ENCODE measurements around the gene ZNF417. TPM values are rescaled to one million over a fixed set of nuclear protein-coding genes. Genes with fewer than 3 reads are reported as not detected.
A peak's percentile ranks its signal among the peaks of the same experiment; 100 is the strongest.
"Not testable (repeated sequence)": the region's sequence is repeated elsewhere in the genome, so short reads cannot be mapped to it uniquely, and the experiment has no call there.

Gene ZNF417
- total RNA-seq, 2 experiments from 2014 or later, result 11.8 to 12.1 TPM

- H3K4me3 Mint-ChIP-seq, result peak overlapping the region; percentile 99
- peak overlapping the region; percentile 94 for H3K27ac Mint-ChIP-seq
- H3K36me3 Mint-ChIP-seq (ENCODE audit: low read depth), result peaks cover 52% of the 10 kb centered on the region
- peaks cover 21% of the 10 kb centered on the region for H3K9me3 Mint-ChIP-seq
- H3K4me1 Mint-ChIP-seq (ENCODE audit: low read depth), result peaks cover 26% of the 10 kb centered on the region
- intact Hi-C loops (cut with micrococcal nuclease), result no loop called here
- no peaks in the 10 kb centered on the region for H3K27me3 Mint-ChIP-seq
- ChIA-PET POLR2A (interaction anchor here (0.6 to 2.0 kb wide), 8 partner anchors 9 to 160 kb away, joined by 3 to 8 read pairs (median 5); partner anchors contain the start of genes ZNF256 and ZNF417), CTCF (interaction anchor here (0.9 to 1.2 kb wide), 2 partner anchors 10 to 15 kb away, joined by 3 to 4 read pairs; no protein-coding TSS in a partner anchor)
- DNase-seq (no peak), ATAC-seq (no peak)
- TF ChIP-seq, protein P1, sequence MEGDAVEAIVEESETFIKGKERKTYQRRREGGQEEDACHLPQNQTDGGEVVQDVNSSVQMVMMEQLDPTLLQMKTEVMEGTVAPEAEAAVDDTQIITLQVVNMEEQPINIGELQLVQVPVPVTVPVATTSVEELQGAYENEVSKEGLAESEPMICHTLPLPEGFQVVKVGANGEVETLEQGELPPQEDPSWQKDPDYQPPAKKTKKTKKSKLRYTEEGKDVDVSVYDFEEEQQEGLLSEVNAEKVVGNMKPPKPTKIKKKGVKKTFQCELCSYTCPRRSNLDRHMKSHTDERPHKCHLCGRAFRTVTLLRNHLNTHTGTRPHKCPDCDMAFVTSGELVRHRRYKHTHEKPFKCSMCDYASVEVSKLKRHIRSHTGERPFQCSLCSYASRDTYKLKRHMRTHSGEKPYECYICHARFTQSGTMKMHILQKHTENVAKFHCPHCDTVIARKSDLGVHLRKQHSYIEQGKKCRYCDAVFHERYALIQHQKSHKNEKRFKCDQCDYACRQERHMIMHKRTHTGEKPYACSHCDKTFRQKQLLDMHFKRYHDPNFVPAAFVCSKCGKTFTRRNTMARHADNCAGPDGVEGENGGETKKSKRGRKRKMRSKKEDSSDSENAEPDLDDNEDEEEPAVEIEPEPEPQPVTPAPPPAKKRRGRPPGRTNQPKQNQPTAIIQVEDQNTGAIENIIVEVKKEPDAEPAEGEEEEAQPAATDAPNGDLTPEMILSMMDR (IDR thresholded peaks at IDR 0.05), result no peak
Observed at GRCh38 chr19:57888107-57888559, 28.3 kb downstream of the ZNF417 start.

GRCh38 chr19:57887195-57887941, 29.0 kb downstream of the ZNF417 start:
- peak overlapping the region; percentile 99 for H3K4me3 Mint-ChIP-seq
- peaks cover 24% of the 10 kb centered on the region for H3K9me3 Mint-ChIP-seq
- peaks cover 29% of the 10 kb centered on the region for H3K4me1 Mint-ChIP-seq (ENCODE audit: low read depth)
- no peak for ATAC-seq
- TF ChIP-seq, protein P1 (IDR thresholded peaks at IDR 0.05), result no peak
- H3K27ac Mint-ChIP-seq, result peak overlapping the region; percentile 94
- DNase-seq, result no peak
- ChIA-PET POLR2A (interaction anchor here (0.6 to 2.0 kb wide), 8 partner anchors 10 to 557 kb away, joined by 3 to 8 read pairs (median 4); partner anchors contain the start of gene ZNF417), CTCF (interaction anchor here (0.9 to 1.5 kb wide), 3 partner anchors 9 to 26 kb away, joined by 3 to 4 read pairs (median 3); no protein-coding TSS in a partner anchor)
- intact Hi-C loops (cut with micrococcal nuclease), result no loop called here
- peaks cover 60% of the 10 kb centered on the region for H3K36me3 Mint-ChIP-seq (ENCODE audit: low read depth)
- no peaks in the 10 kb centered on the region for H3K27me3 Mint-ChIP-seq

DNA sequence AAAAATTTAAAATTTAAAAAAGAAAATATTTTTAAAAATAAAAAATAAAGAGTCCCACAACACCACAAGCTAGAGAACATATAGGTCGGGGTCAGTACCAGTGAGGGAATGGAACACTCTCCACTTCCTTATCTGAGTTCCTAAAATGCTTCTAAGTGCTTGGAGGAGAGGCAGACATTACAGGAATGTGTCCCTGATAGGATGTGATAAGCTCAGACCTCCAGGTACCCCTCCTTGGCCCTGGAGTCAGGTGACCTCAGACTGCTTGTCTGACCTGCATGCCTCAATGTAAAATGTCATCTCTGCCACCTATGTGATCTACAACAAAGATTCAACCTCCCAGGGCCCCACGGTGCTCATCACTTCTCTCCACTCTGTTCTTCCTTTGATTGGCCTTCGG, 30.3 kb downstream of the ZNF417 start:
- TF ChIP-seq, protein P1 (IDR thresholded peaks at IDR 0.05), result no peak
- Mint-ChIP-seq H3K9me3 (peaks cover 24% of the 10 kb centered on the region), H3K27me3 (no peaks in the 10 kb centered on the region), H3K4me3 (no peak overlapping the region), H3K4me1 (ENCODE audit: low read depth) (peaks cover 29% of the 10 kb centered on the region), H3K27ac (no peak overlapping the region), H3K36me3 (ENCODE audit: low read depth) (peaks cover 60% of the 10 kb centered on the region)
- DNase-seq (no peak), ATAC-seq (no peak)
- ChIA-PET CTCF (interaction anchor here (1.5 kb wide), 1 partner anchor 24 kb away, joined by 3 read pairs; no protein-coding TSS in a partner anchor), POLR2A (interaction anchor here (1.6 kb wide), 1 partner anchor 558 kb away, joined by 3 read pairs; no protein-coding TSS in a partner anchor)
- intact Hi-C loops (cut with micrococcal nuclease), result no loop called here

DNA sequence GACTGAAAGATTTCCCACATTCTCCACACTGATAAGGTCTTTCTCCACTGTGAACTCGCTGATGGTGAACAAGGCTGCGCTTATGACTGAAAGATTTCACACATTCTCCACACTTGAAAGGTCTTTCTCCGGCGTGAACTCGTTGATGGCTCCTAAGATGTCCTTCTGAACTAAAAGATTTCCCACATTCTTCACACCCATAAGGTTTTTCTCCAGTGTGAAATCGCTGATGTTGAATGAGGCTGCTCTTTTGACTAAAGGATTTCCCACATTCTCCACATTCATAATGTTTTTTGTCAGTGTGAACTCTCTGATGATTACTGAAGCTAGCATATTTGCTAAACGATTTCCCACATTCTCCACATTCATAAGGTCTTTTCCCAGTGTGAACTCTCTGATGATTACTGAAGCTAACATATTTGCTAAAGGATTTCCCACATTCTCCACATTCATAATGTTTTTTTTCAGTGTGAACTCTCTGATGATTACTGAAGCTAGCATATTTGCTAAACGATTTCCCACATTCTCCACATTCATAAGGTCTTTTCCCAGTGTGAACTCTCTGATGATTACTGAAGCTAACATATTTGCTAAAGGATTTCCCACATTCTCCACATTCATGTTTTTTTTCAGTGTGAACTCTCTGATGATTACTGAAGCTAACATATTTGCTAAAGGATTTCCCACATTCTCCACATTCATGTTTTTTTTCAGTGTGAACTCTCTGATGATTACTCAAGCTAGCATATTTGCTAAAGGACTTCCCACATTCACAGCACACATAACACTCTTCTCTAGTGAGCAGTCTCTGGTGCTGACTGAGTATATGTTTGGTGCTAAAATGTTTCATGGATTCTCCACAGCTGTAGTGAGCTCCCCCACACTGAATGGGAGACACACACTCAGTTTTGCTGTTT, 42.3 kb downstream of the ZNF417 start:
- H3K27me3 Mint-ChIP-seq; ATAC-seq; intact Hi-C loops (cut with micrococcal nuclease); DNase-seq; CTCF ChIA-PET; H3K4me1 Mint-ChIP-seq (ENCODE audit: low read depth); H3K27ac Mint-ChIP-seq; POLR2A ChIA-PET; H3K4me3 Mint-ChIP-seq: not testable (repeated sequence)
- Mint-ChIP-seq H3K36me3 (ENCODE audit: low read depth) (peaks cover 88% of the 10 kb centered on the region), H3K9me3 (peaks cover 60% of the 10 kb centered on the region)

DNA sequence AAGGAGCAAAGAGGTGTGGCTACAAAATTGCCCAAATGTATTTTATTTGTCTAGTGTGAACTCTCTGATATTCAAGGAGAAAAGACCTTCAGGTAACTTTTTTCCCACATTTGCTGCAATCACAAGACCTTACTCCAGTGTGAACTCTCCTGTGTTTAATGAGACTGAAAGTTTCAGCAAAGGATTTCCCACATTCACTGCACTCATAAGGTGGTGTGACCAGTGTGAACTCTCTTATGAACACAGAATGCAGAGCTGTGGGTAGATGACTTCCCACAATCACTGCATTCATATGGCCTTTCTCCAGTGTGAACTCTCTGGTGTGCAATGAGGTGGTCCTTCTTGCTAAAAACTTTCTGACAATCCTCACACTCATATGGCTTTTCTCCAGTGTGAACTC, 43.9 kb downstream of the ZNF417 start:
- peaks cover 89% of the 10 kb centered on the region for H3K36me3 Mint-ChIP-seq (ENCODE audit: low read depth)
- ChIA-PET CTCF (no interaction called here), POLR2A (interaction anchor here (0.7 to 3.0 kb wide), 5 partner anchors 9 to 695 kb away, joined by 3 to 10 read pairs (median 4); partner anchors contain the start of gene ZNF587)
- no peak overlapping the region for H3K4me3 Mint-ChIP-seq
- peaks cover 58% of the 10 kb centered on the region for H3K9me3 Mint-ChIP-seq
- DNase-seq (no peak), ATAC-seq (no peak)
- H3K4me1 Mint-ChIP-seq (ENCODE audit: low read depth), result no peaks in the 10 kb centered on the region
- intact Hi-C loops (cut with micrococcal nuclease), result no loop called here
- TF ChIP-seq, protein P1 (IDR thresholded peaks at IDR 0.05), result no peak
- no peaks in the 10 kb centered on the region for H3K27me3 Mint-ChIP-seq
- no peak overlapping the region for H3K27ac Mint-ChIP-seq

Measured in activated CD8-positive, alpha-beta T cell treated with anti-CD3 and anti-CD28 coated beads for 36 hours (primary cell).